Measurements from ENCODE around the gene TMEM272.

DNA sequence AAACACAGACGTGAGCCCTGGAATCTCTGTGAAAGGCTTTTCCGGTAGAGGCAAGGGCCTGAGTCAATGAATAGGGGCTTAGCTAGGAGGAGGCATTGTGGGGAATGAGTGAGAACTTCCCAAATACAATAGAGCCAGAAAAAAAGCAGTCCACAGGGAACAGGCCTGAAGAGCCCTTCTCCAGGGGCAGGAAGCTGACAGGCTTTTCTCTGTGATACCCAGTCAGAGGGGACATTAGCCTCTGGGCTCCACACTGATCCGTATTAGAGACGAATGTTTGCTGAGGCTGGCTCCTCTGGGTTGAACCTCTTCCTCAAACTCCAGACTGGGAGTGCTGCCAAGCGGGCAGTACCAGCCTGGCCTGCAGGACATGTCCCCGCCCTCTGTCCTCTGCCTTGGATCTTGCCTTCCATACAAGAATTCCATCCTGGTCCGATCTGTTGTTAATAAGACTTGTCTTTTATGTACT lies 43.3 kb downstream of the TMEM272 start:
- no peak for TF ChIP-seq RXRA (IDR thresholded peaks at IDR 0.05; ENCODE audit: borderline replicate concordance, low read depth)
- no peak for TF ChIP-seq CTCF (IDR thresholded peaks at IDR 0.05)
- no peak for TF ChIP-seq EP300 (IDR thresholded peaks at IDR 0.05; ENCODE audit: borderline replicate concordance in 1 of 2, low read depth in 1 of 2, low read length in 1 of 2)
- no peak for TF ChIP-seq POLR2AphosphoS5 (IDR thresholded peaks at IDR 0.05; ENCODE audit: low read depth, low read length)
- no peak for TF ChIP-seq FOSL2 (IDR thresholded peaks at IDR 0.05; ENCODE audit: borderline replicate concordance, low read depth)
- no peak for TF ChIP-seq TAF1 (IDR thresholded peaks at IDR 0.05; ENCODE audit: borderline replicate concordance, low read depth, low read length)
- no peak for TF ChIP-seq MEF2A (IDR thresholded peaks at IDR 0.05; ENCODE audit: borderline replicate concordance, low read depth)
- TF ChIP-seq EZH2phosphoT487 (IDR thresholded peaks at IDR 0.05; ENCODE audit: borderline replicate concordance, low read depth) = no peak
- TF ChIP-seq RAD21 (IDR thresholded peaks at IDR 0.05; ENCODE audit: low read length) = no peak
- TF ChIP-seq, protein P1, sequence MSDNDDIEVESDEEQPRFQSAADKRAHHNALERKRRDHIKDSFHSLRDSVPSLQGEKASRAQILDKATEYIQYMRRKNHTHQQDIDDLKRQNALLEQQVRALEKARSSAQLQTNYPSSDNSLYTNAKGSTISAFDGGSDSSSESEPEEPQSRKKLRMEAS (IDR thresholded peaks at IDR 0.05; ENCODE audit: low read depth) = no peak
- TF ChIP-seq, protein P2, sequence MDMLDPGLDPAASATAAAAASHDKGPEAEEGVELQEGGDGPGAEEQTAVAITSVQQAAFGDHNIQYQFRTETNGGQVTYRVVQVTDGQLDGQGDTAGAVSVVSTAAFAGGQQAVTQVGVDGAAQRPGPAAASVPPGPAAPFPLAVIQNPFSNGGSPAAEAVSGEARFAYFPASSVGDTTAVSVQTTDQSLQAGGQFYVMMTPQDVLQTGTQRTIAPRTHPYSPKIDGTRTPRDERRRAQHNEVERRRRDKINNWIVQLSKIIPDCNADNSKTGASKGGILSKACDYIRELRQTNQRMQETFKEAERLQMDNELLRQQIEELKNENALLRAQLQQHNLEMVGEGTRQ (IDR thresholded peaks at IDR 0.05; ENCODE audit: borderline replicate concordance, low read depth, low read length) = no peak
- TF ChIP-seq CHD2 (IDR thresholded peaks at IDR 0.05; ENCODE audit: low read length, partially characterized antibody) = no peak

All from SK-N-SH (cell line).